NCI-H1930 (cell line): ENCODE data around the gene ANKRD36B.
"Not testable (repeated sequence)": the region's sequence is repeated elsewhere in the genome, so short reads cannot be mapped to it uniquely, and the experiment has no call there.

Source experiments
- DNase-seq, 2 experiments: peaks; one replicate each; lab custom pipeline; 2025; lab: John Stamatoyannopoulos, UW

ANKRD36B gene

DNA sequence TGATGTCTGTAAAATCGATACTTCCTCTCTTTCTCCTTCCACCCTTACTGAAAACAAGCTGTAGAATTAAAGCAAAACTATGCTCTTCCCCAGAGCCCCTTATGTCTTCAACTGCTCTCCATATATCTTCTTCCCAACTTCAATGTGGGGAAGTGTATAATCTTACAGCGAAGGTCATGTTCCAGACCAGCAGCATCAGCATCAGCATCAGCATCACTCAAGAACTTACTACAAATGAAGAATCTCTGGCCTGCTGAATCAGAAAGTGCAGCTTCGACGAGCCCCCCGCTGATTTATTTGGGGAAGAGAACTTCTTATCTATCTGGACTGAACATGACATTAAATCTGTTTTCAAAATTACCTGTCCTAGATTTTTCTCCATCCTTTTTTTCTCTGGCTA lies 40.6 kb downstream of the ANKRD36B start:
- not testable (repeated sequence) for DNase-seq

GRCh38 chr2:97548536-97548935 lies 41.1 kb downstream of the ANKRD36B start:
- DNase-seq: not testable (repeated sequence)

GRCh38 chr2:97546711-97547110 lies 43.0 kb downstream of the ANKRD36B start:
- no peak for DNase-seq

GRCh38 chr2:97544911-97545310 lies 44.8 kb downstream of the ANKRD36B start:
- not testable (repeated sequence) for DNase-seq

GRCh38 chr2:97525904-97526303 lies 63.8 kb downstream of the ANKRD36B start:
- DNase-seq: not testable (repeated sequence)

DNA sequence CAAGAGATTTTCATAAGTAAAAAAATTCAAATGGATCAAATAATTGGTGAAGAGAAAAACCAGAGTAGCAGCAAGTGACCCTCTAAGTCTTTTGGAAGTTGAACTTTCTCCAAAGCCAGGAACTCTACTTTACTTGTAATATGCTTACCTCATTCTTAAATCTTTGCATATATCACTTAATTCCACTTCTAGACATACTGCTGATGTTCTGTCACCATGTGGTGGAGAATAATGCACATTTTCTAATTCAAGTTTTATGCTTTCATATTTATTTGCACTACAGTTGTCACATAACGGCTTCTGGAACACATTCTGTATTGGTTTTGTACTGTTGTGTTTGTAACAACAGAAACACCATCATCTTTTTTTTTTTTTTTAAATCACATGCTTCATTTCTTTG lies 65.9 kb downstream of the ANKRD36B start:
- not testable (repeated sequence) for DNase-seq

GRCh38 chr2:97522916-97523555 lies 66.6 kb downstream of the ANKRD36B start:
- not testable (repeated sequence) for DNase-seq

- not testable (repeated sequence) for DNase-seq
Measured at GRCh38 chr2:97495651-97496050, 94.0 kb downstream of the ANKRD36B start.

- DNase-seq: not testable (repeated sequence)
Measured at GRCh38 chr2:97490141-97490540, 99.5 kb downstream of the ANKRD36B start.
